ENCODE data around the gene TMEM245. TPM values are rescaled to one million over a fixed set of nuclear protein-coding genes. Genes with fewer than 3 reads are reported as not detected.

TMEM245 gene
- total and polyA plus RNA-seq, 9 donors = 28.1 to 102 (median 77.4) TPM

- 98 to 100% (median 100%) methylated on average over 3 of the region's 3 CpGs for WGBS, 3 donors
- Histone ChIP-seq H3K27ac (no peak overlapping the region), H3K27me3 (no peaks in the 10 kb centered on the region), H3K9me3 (no peaks in the 10 kb centered on the region), H3K4me1 (ENCODE audit: insufficient read depth) (no peaks in the 10 kb centered on the region), H3K36me3 (no peaks in the 10 kb centered on the region), H3K4me3 (no peak overlapping the region)
- DNase-seq = no peak
- TF ChIP-seq POLR2A (IDR thresholded peaks at IDR 0.05) (no peak), EP300 (IDR thresholded peaks at IDR 0.05) (no peak), CTCF (IDR thresholded peaks at IDR 0.05) (no peak)
- intact Hi-C loops (cut with DNase I) = no loop called here
These were observed 31.3 kb upstream of the TMEM245 start for GRCh38 chr9:109150925-109151545.

- intact Hi-C loops (cut with DNase I) = no loop called here
- no peak for DNase-seq
- no peaks in the 10 kb centered on the region for H3K27me3 ChIP-seq
- TF ChIP-seq CTCF (IDR thresholded peaks at IDR 0.05) = no peak
- TF ChIP-seq POLR2A (IDR thresholded peaks at IDR 0.05) = no peak
- no peak for TF ChIP-seq EP300 (IDR thresholded peaks at IDR 0.05)
- no peaks in the 10 kb centered on the region for H3K4me1 ChIP-seq (ENCODE audit: insufficient read depth)
- 90 to 94% (median 93%) methylated on average over 4 of the region's 4 CpGs for WGBS, 3 donors
- no peaks in the 10 kb centered on the region for H3K36me3 ChIP-seq
- H3K4me3 ChIP-seq = no peak overlapping the region
- no peaks in the 10 kb centered on the region for H3K9me3 ChIP-seq
- no peak overlapping the region for H3K27ac ChIP-seq
These were observed 30.0 kb upstream of the TMEM245 start for GRCh38 chr9:109149722-109150121.

- H3K4me3 ChIP-seq = no peak overlapping the region
- H3K9me3 ChIP-seq = no peaks in the 10 kb centered on the region
- intact Hi-C loops (cut with DNase I) = no loop called here
- 88 to 91% (median 89%) methylated on average over 5 of the region's 5 CpGs for WGBS, 3 donors
- no peak overlapping the region for H3K27ac ChIP-seq
- no peak for DNase-seq
- no peaks in the 10 kb centered on the region for H3K27me3 ChIP-seq
- H3K36me3 ChIP-seq = no peaks in the 10 kb centered on the region
- no peak for TF ChIP-seq EP300 (IDR thresholded peaks at IDR 0.05)
- TF ChIP-seq CTCF (IDR thresholded peaks at IDR 0.05) = no peak
- TF ChIP-seq POLR2A (IDR thresholded peaks at IDR 0.05) = no peak
- no peaks in the 10 kb centered on the region for H3K4me1 ChIP-seq (ENCODE audit: insufficient read depth)
These were observed 29.3 kb upstream of the TMEM245 start for GRCh38 chr9:109149089-109149488.

GRCh38 chr9:109145051-109145450, 25.3 kb upstream of the TMEM245 start:
- Histone ChIP-seq H3K4me3 (no peak overlapping the region), H3K36me3 (no peaks in the 10 kb centered on the region), H3K27me3 (no peaks in the 10 kb centered on the region), H3K4me1 (ENCODE audit: insufficient read depth) (no peaks in the 10 kb centered on the region), H3K9me3 (no peaks in the 10 kb centered on the region), H3K27ac (no peak overlapping the region)
- WGBS, 3 donors = 90 to 95% (median 93%) methylated on average over 6 of the region's 6 CpGs
- intact Hi-C loops (cut with DNase I) = no loop called here
- DNase-seq = no peak
- TF ChIP-seq POLR2A (IDR thresholded peaks at IDR 0.05) (no peak), EP300 (IDR thresholded peaks at IDR 0.05) (no peak), CTCF (IDR thresholded peaks at IDR 0.05) (no peak)
